Left lobe of liver (tissue), 2 donors: Measurements from ENCODE around the gene MAD1L1. TPM values are rescaled to one million over a fixed set of nuclear protein-coding genes. Genes with fewer than 3 reads are reported as not detected.
A peak's percentile ranks its signal among the peaks of the same experiment; 100 is the strongest.

Source experiments
- ATAC-seq: fragments of 200-7000 bp; cut with Tn5 transposase; one replicate; pipeline ENCODE4 v1.9.1; 2020; ENCODE audit warnings: mild to moderate bottlenecking, moderate library complexity
- DNase-seq: peaks from one replicate; pipeline ENCODE4 v3.0.0-alpha.2; 2020; ENCODE audit warnings: low spot score
- total RNA-seq: library from RNA; stranded (reverse); gene quantifications from one replicate; pipeline ENCODE4 v1.2.1, GENCODE V29; 2021
- donor health status: DM: no; HTN: no; CAD: no; lungs with moderate emphysema.
- donor health status: DM: no; HTN: yes; CAD: no.

Gene MAD1L1
- total RNA-seq, 1 donor from 2014 or later: 24.9 TPM

DNA sequence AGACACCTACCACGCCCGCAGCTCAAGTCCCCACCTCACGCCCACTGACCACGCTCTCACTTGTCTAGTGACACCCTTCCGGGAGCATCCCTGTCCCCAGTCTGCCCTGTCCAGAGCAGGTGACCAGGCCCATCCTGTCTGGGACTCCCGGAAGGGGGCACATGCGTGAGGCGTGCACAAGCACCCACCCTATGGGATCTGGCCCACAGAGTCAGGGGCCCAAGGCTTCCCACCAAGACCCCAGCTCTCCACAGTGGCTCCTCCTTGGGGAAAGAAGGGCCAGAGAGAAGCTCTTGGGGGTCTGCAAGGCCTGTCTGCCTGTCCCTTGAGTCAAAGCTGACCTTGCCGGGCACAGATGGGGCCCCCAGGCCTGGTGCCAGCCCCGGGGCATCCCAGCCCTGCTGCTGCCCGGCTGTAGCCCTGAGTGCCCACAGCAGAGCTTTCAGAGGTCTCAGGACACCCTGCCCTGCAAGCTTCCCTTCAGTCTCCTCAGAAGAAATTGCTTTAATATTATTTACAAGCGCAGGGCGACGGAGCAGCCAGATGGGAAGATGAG lies 367.7 kb downstream of the MAD1L1 start:
- ATAC-seq (no peak), DNase-seq (no peak)

DNA sequence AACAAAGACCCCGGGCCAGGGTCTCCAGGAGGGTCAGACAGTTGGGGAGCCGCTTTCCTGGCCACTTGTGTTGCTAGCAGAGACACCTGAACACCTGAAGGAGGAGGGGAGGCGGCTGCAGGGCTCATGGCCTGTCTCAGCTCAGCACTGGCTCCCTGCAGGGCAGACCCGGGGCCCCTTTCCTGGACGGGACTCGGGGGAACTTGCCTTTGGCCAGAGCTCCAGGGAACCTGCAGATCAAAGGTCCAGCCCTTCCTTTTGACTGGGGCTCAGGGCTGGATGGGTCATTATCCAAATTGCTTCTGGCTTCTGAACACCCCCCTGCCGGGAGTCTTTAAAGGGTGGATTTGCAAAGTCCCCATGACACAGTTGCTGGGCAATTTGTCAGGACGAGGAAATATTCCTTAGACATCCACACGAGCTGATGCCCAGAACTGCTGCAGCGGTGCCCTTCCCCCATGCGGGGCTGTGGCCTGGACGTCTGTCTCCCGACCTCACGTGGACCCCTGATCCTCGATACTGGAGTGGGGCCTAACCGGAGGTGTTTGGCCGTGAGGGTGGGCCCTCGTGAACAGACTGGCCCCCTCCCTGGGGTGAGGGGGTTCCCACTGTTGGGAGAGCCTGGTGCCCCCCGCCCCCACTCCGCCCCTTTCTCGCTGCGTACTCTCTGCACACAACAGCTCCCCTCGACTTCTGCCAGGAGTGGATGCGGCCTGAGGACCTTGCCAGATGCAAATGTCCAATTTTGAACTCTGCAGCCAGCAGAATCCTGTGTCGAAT lies 368.4 kb downstream of the MAD1L1 start:
- ATAC-seq: no peak
- DNase-seq: no peak

DNA sequence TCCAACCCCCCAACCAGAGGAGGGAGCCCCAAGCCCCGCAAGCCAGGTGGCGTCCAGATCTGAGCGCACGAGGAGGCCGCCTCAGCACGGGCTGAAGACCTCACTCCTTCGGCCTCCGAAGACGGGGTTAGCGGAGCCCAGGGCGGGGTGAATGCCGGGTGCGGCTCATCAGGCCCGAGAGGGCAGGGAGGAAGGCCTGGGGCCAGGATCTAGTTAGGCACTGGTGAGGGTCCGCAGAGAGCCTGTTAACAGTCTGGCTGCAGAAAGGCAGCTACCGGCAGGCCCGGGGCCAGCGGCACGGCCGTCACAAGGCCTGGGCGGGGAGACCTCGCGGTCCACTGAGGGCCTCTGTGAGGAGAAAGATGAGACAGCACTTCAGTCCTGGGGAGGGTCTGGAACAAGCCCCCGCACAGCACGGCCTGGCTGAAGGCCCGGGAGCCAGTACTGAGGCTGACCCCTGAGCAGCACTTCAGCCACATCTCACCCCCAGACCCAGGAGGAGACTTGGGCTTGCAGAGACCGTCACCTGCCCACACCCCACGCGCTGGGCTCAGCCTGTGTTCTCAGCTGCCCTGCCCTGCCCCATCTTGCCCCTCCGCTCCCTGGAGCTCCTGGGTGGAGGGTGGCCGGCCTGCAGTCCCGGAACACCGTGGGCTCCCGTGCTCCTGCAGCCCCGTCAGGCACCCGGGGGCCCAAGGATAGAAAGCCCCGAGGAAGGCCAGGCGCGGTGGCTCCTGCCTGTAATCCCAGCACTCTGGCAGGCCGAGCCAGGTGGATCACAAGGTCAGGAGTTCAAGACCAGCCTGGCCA lies 369.4 kb downstream of the MAD1L1 start:
- ATAC-seq (no peak), DNase-seq (no peak)

DNA sequence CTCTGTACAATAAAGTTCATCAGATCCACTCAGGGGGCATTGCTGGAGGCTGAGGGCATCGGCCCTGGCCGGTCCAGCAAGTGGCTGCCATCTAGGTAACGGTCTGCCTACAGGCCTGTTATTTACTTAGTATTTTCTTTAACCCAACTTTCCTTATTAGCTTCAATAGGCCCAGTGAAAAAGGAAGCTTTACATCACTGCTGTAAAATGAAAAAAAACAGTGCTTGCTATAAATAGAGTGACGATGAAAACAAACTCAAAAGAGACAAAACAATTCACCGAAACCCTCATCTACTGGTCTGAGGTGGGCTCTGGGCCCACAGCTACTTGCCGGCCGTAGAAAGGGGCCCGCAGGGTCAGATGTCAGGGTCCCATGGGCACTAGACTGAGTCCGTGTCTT lies 370.2 kb downstream of the MAD1L1 start:
- ATAC-seq (no peak), DNase-seq (no peak)

DNA sequence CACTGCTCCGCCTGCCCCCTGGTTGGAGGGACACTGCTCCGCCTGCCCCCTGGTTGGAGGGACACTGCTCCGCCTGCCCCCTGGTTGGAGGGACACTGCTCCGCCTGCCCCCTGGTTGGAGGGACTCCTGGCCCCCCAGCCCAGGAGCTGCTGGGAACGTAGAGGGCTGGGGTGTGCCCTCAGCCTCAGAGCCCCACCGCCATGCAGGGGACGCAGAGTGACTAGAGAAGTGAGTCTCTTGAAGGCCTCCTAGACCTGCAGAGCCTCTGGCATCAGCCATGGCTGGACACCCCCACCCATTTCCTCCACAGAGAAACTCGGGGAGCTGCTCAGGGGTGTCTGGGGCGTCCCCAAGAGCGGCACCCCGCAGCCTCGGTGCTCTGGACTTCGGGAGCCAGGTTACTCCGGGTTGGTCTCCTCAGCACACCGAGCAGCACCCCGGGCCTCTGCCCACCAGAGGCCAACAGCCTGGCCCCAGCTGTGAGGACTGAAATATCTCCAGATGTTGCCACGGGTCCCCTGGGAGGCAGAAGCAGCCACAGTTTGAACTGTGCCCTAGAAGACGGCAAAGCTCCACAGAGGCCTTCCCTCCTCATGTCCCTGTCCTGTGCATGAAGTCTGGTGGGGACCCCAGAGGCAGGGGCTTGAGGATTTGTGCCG lies 370.8 kb downstream of the MAD1L1 start:
- ATAC-seq: peak; percentile 76
- DNase-seq: peak; percentile 70

DNA sequence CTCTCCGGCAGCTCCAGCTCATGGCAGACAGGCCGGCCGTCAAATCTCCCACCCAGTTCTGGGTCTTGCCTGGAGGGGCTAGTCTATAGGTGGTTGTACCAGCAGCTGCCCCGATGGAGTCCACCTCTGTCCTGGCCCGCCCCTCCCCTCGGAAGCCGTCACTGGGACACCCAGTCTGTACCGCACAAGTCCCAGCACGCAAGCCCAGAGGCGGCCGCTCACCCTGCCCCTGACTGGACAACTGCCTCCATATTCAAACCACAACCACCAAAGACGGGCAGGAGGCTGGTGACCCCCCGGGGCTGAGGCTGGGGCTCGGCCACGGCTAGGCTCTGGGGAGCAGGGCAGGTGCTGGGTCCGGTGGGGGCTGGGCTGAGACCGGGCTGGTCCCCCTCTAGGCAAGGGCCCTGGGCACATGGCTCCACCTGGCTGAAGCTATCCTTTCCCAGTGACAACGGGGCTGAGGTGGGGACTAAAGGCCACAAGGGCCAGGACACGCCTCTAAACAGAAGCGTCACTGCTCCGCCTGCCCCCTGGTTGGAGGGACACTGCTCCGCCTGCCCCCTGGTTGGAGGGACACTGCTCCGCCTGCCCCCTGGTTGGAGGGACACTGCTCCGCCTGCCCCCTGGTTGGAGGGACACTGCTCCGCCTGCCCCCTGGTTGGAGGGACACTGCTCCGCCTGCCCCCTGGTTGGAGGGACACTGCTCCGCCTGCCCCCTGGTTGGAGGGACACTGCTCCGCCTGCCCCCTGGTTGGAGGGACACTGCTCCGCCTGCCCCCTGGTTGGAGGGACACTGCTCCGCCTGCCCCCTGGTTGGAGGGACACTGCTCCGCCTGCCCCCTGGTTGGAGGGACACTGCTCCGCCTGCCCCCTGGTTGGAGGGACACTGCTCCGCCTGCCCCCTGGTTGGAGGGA lies 371.6 kb downstream of the MAD1L1 start:
- DNase-seq: peak; percentile 87
- ATAC-seq: peak; percentile 85

DNA sequence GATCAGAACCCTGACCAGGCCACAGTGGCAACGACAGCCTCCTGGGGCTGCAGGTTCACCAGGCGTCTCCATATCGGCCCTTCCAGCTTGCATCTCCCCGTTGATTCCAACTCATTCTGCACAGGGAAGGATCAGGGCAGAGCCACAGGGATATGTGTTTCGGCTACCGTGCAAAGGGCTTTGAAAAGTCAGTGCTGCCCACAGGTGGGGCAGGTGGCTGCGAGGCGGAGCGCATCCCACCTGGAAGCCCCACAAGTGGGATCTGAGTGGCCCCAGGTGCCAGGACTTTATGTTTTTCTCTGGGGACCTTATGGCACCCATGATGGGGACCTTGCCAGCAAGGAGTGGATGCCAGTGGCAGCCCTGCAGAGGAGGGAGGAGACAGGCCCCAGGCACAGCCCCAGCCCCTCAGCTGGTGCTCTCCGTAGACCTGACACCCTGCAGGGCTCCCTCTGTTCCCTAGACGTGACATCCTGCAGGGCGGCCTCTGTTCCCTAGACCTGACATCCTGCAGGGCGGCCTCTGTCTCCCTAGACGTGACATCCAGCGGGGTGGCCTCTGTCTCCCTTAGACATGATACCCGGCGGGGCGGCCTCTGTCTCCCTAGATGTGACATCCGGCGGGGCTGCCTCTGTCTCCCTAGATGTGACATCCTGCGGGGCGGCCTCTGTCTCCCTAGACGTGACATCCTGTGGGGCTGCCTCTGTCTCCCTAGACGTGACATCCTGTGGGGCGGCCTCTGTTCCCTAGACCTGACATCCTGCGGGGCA lies 373.3 kb downstream of the MAD1L1 start:
- no peak for DNase-seq
- ATAC-seq: no peak

DNA sequence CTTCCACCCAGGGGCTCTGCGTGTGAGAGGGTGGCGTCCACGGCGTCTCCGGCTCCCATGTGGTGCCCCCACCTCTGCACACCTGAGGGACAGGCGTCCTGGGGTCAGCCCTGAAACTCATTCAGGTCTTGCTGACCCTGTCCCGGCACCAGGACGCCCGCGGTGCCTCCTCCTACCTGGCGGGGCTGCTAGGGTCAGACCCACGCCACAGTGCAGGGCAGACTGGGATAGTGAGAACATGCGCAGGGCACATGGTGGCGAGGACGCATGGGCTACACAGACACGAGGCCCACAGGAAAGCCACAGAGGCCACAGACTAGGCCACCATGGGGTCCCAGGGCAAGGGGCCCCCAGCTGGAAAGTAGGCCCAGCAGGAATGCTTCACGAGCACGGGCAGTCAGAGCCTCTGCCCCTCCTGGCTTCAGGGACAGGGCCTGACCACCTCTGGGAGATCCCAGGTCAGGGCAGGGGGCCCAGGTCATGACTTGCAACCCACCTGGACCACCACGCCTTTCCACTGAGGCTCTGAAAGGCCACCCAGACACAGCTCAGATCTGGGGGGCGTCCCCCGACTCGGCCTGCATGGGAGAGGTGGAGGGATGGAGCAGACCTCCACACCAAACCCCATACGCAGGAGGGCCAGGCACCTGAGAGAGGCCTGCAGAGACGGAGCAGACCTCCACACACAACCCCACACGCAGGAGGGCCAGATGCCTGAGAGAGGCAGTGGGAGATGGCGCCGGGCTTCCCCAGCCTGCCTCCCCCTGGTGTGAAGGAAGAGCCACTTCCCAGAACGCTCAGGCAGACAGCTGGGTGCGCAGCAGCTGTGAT lies 374.1 kb downstream of the MAD1L1 start:
- ATAC-seq (no peak), DNase-seq (peak; percentile 41)

DNA sequence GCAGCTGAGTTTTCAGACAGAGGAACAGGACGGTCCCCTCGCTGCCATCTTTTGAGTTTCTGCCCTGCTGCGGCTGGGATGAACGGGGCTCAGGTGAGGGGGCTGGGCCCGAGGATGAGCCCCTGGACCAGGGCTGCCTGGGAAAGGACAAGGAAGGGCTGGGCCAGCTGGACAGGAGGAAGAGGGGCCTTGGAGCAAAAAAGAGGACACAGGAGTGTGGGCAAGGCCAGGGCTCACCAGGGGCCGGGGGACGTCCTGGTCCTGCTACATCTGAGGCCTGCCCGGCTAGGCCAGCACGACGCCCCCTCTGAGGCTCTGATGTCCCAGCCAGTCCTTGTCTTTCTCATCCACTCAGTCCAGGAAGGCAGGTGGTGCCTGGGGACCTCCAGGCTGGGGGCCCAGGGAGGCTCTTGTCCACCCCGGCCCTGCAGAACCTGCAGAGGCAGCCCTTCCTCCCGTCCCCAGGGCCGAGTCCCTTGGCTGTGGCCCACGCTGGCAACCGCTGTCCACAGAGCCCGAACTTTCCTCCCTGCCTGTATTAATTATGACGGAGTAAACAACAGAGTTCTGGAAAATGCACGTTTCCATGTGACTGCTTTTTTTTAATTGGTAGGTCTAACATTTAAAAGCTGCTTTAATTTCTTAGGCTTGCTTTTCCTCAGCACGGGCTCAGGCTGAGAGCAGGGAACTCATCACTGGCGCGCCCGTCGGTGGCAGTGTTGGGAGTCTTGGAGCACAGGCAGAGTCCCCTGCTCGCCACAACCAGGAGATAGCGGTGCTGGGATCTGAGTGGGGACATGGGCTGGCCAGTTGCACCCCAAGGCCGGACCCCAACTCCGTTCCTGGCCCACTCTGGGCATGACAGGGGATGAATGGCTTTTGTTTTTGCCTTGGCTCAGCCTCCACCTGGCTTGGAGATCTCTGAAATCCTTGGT lies 375.0 kb downstream of the MAD1L1 start:
- DNase-seq (peak; percentile 45), ATAC-seq (no peak)

DNA sequence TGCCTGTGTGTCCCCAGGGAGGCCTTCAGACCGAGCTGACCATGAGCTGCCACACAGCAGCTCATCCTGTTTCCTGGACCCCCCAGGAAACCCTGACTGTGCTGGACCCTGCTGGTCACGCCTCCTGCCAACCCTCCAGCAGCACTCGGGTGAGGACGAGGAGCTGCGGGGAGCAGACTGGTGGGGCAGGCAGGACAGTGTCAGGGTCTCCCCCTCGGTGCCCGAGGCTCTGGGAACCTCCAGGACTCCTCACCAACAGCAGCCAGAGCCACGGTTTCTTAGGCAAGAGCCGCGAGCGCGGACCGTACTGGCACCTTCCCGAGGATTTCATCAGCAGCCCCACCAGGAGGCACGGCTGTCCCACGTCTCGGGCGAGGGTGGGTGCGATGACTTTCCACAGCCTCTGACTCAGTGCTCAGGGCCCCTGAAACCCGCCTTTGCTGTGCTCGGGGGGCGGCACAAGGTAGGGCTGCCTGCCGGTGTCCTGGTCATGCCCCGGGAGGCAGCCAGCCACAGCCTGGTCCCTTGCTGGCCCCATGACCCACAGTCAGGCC lies 375.8 kb downstream of the MAD1L1 start:
- DNase-seq (peak; percentile 45), ATAC-seq (no peak)

DNA sequence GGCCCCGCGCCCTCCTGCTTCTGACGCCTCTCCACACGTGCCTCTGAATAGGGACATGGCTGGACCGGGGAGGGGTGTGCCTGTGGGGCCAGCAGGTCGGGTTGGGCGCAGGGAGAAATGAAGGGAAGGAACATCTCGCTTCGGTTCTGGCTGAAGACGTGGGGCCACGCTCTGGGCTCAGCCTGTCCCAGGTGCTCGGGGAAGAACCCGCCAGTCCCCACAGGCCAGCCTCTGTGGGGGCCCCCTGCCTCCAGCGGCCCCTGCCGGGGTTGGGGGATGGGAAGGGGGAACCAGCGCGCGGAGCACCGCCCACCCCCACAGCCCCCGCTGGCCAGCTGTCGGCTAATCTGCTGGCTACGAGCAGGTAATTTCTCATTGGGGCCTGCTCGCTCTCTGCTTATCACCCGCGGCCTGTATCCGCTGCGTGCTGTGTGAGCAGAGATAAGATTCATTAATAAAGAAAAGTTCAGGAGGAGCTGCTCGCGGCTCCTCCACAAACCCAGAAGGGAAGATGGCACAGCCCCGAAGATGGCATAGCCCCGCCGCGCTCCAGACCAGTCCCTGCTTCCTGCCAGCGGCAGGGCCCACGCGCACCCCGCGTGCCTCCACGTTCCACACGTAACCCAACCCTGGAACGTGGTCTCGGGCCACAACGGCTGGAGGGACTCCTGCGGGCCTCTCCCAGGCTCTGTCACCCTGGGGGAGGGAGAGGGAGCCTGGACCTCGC lies 376.4 kb downstream of the MAD1L1 start:
- no peak for ATAC-seq
- DNase-seq: peak; percentile 41

DNA sequence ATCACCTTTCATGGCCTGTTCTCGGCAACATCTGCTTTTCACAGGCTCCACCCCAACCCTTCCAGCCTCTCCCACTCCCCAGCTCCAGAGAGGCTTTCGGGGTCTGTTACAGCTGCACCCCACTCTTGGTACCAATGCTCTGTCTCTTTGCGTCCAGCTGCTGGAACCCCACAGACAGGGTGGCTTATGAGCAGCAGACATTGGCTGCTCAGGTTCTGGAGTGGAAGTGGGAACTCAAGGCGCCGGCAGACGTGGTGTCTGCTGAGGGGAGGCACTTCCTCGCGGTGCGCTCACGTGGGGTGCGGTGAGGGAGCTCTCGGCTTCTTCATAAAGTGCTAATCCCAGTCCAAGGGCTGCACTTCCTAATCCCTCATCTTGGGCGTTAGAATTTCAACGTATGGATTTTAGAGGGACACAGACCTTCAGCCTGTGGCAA lies 377.0 kb downstream of the MAD1L1 start:
- no peak for ATAC-seq
- DNase-seq: no peak

DNA sequence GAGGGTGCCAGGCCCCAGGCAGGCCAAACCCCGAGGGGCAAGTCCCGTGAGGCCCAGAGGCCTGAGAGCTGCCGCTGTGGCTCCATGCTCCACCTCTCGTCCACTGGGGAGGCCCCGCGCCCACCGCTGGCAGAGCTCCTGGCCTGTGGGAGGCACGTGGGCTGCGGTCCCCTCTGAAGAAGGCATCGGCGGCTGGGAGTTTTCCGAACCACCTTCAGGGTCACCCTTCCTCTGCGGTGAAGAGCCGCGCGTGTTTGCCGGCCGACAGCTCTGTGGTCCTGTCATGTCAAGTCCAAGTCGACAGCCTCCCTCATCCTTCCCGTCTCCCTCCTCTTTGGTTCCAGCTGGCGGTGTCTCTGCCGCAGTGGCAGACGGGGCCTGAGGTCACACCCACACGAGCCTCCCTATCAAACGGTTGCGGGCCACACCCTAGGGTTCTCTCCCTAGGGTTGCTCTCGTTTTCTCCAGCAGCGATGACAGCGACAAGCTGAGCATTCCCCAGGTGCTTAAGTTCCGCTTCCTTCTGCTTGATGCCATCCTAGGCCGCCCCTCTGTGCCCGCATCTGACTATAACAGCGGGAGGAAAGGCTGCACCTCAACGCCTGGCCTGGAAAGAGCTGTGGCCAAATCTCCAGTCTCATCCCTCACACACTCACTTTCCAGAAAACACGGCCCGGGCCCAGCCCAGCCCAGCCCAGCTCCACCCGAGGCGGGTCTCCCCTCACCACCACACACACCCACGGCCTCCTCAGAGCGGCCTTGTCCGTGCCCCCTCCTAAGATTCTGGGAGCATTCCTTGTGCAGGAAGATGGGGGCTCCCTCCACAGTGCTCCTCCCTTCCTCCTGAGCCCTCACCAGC lies 377.6 kb downstream of the MAD1L1 start:
- no peak for ATAC-seq

DNA sequence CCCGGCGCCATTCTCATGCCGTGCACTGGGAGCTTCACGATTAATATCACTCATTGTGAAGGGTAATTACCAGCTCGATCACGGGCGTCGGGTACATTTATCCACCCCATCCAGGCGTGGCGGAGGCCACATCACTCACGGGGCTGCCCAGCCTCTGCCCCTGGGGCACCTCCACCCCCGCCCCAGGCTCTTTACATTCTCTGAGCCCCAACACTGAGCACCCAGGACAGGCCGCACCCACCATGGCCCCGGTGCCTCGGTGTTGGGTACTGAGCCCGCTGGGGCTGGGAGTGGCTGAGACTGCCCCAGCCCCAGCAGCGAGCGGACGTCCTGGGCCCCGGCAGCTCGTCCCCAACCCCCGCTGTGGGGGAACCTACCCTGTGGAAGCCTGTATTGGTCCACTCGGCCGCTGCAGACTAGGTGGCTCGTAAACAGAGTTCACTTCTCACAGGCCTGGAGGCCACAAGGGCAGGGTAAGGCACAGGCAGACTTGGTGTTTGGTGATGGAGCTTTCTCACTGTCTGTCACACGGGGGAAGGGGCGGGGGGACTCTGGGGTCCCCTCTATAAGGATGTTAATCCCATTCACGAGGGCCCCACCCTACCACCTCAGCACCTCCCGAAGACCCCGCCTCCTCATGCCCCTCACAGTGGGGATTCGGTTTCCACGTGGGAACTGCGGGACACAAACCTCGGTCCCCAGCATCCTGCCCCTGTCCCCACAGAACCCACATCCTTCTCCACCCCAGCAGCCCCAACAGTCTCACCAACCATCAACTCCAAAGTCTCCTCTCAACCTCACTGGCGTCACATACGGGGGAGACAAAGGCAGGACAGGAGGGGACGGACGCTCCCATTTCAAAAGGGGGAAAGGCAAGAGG lies 378.5 kb downstream of the MAD1L1 start:
- ATAC-seq (no peak), DNase-seq (peak; percentile 45)

More for the DNA sequence above, 377.6 kb downstream of the MAD1L1 start:
- DNase-seq: peak; percentile 44
